GM12892 (cell line): ENCODE measurements around the gene UGT8.

ENCODE experiments used
- POLR2A ChIP-seq: IDR thresholded peaks from 2 replicates; pipeline ENCODE4 v1.6.1; 2011; ENCODE audit warnings: low read depth, low read length, control low read depth
- POLR2AphosphoS5 ChIP-seq: IDR thresholded peaks from 2 replicates; pipeline ENCODE4 v1.6.1; 2011; ENCODE audit warnings: low read depth, low read length, control low read depth
- TAF1 ChIP-seq: IDR thresholded peaks from 2 replicates; pipeline ENCODE4 v1.6.1; 2011; ENCODE audit warnings: low read depth, mild to moderate bottlenecking, control low read depth, low read length, borderline replicate concordance

DNA sequence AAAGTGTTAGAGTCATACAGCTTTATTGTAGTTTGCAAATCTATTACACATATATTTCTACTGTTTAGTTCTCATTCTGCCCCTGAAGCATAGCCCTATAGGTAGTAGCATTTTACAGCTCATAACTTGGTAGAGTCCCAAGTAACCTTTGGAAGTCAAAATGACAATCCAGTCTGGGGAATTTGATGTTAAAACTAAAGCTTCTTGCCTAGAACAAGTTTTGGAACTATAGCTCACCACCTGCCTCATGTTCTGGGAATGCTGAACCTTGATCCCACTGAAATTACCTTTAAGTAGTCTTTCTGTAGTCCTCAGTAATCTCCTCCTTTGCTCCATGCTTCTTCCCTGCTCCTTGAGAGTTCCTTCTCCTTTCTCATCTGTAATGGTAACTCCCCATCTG, 8.4 kb downstream of the UGT8 start:
- TF ChIP-seq POLR2AphosphoS5 (no peak), POLR2A (no peak), TAF1 (no peak)
